Measurements from ENCODE around the gene COL26A1.
A peak's percentile ranks its signal among the peaks of the same experiment; 100 is the strongest.

Gene COL26A1

DNA sequence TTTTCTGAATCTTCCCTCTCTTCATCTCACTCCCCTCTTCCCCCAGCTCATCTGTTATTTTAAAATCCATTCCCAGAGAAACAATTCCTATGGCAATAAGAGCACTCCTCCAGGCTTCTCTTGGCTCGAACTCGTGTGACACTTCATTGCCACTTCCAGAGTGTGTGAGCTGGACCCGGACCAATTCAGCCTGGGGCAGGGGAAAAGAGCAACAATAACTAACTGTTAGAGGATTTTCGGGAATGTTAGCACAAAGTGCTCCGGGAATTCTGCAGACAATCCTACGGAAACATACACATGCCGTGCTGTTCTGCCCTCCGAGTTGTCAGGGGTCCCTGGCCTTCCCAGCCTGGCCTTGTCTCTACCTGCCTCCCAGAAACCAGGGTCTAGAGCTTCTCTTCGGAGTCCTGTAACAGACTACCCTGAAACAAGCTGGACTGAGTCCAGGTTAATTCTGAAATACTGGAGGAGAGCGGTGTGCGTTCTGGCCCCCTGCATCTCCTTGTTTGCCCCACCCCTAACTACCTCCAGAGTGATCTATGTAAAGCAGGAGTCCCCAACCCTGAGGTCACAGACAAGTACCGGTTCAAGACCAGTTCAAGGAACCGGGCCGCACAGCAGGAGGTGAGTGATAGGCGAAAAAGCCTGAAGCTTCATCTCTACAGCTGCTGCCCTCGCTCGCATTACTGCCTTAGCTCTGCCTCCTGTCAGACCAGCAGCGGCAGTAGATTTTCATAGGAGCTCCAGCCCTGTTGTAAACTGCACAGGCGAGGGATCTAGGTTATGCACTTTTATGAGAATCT, 11.3 kb downstream of the COL26A1 start:
- no peak for DNase-seq

DNA sequence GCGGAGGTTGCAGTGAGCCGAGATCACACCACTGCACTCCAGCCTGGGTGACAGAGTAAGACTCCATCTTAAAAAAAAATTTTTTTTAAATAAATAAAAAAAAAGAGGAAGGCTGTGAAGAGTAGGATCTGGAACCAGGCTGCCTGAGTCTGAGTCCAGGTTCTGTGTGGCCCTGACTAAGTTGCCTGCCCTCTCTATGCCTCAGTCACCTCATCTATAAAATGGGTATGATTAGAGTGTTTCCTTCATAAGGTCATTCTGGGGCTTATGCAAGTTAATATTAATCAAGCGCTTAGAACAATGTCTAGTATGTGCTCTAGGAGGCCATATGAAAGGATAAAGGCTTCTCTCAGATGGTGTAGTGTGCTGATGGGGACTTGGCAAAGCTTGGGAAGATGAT, 12.3 kb downstream of the COL26A1 start:
- DNase-seq: no peak

DNA sequence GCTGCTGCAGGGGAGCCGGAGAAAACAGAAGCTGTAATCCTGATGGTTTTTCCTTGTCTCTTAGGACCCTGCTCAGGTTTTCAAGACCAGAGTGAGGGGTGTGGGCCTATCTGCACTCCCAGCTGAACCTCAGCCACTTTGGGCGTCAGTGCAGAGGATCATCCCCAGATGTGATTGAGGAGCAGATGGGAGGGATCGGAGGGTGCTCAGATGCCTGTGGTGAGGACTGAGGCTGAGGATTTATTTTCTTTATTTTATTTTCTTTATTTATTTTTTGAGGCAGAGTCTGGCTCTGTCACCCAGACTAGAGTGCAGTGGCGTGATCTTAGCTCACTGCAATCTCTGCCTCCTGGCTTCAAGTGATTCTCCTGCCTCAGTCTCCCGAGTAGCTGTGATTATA, 13.9 kb downstream of the COL26A1 start:
- no peak for DNase-seq

DNA sequence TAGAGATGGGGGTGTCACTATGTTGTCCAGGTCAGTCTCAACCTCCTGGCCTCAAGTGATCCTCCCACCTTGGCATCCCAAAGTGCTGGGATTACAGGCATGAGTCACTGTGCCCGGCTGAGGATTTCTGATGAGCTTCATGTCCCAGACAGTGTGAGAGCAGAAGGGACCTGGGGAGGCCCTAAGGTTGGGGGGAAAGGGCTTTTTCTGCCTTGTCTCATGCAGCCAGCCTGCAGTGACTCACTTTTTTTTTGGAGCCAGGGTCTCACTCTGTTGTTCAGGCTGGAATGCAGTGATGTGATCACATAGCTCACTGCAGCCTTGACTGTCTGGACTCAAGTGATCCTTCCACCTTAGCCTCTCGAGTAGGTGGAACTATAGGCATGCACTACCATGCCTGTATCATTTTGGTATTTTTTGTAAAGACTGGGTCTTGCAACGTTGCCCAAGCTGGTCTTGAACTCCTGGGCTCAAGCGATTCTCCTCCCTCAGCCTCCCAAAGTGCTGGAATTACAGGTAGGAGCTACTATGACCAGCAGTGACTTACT, 14.6 kb downstream of the COL26A1 start:
- DNase-seq: no peak

DNA sequence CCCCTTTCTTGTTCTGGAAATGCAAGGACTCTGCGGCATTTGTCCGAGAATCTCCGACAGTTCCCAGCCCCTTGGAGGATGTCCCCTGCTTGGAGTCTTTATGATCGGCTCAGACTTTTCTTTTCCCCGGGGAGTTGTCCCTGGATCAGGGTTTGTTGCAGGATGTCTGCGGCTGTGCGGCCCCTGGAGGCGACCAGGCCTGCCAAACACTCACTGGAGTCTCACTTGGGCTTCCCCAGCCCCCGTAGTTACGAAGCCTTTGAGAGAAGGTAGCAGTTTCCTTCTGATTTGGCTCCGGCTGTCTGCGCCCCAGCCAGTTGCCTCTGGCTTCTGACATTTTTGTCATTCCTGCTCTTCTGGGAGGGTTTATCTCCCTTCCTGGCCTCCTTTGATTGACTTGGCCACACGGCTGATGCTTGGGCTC, 16.1 kb downstream of the COL26A1 start:
- DNase-seq: no peak

DNA sequence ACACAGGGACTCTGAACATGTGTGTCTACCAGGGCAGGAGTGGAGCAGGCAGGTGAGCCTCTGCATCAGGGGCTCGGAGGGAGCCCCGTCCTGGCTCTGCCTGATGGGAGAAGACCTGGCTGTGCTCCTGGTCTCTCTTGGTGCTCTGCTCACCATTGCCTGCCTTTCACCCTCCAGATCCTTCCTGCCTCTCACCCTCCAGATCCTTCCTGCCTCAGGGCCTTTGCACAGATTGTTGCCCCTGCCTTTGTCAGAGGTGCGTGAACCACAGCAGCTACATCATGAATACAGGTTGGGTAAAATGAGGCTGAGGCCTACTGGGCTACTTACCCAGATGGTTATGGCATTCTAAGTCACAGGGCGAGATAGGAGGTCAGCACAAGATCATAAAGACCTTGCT, 16.6 kb downstream of the COL26A1 start:
- no peak for DNase-seq

DNA sequence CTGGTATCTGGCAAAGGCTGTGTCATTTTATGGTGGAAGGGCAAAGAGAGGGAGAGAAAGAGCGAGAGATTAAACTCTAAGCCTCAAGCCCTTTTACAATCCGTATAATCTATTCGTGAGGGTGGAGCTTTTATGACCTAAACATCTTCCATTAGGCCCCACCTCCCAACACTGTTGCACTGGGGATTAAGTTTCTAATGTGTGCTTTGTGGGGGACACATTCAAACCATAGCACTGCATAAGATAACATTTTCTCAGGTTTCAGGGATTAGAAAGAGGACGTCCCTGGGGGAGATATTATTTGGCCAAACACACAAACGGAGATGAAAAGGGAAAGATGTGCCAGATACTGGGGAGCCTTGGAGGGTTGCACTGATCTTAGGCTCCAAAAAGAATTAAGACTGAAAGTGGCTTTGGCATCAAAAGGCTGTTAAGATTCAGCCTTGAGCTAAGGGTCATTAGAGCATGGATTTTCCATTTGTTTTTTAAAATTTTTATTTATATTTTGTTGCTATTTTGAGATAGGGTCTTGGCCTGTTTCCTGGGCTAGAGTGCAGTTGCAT, 19.0 kb downstream of the COL26A1 start:
- no peak for DNase-seq

DNA sequence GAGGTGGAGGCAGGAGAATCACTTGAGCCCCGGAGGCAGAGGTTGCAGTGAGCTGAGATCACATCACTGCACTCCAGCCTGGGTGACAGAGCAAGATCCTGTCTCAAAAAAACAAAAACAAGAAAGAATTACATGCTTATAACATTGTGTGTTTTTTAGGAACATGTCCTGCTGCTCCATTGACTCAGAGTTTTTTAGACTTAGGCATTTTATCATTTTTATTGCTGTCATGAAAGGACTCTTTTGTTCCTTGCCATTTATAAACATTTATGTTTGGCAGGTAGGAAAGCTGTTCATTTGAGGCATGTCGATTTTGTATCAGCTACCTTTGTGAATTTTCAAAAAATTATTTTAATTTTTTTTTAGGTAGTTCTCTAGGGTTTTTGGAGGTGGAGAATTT, 20.3 kb downstream of the COL26A1 start:
- no peak for DNase-seq

DNA sequence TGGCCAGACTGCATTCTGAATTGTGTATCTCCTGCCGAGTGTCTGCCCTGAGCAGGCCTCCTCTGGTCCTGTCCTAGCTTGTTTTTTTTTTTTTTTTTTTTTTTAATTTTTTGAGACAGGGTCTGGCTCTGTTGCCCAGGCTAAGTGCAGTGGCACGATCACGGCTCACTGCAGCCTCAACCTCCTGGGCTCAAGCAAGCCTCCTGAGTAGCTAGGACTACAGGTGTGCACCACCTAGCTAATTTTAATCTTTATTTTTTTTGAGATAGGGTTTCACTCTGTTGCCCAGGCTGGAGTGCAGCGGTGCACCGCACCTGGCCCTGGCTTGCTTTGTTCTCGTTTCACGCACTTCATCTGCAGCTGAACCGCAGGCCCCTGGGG, 23.5 kb downstream of the COL26A1 start:
- DNase-seq: no peak

DNA sequence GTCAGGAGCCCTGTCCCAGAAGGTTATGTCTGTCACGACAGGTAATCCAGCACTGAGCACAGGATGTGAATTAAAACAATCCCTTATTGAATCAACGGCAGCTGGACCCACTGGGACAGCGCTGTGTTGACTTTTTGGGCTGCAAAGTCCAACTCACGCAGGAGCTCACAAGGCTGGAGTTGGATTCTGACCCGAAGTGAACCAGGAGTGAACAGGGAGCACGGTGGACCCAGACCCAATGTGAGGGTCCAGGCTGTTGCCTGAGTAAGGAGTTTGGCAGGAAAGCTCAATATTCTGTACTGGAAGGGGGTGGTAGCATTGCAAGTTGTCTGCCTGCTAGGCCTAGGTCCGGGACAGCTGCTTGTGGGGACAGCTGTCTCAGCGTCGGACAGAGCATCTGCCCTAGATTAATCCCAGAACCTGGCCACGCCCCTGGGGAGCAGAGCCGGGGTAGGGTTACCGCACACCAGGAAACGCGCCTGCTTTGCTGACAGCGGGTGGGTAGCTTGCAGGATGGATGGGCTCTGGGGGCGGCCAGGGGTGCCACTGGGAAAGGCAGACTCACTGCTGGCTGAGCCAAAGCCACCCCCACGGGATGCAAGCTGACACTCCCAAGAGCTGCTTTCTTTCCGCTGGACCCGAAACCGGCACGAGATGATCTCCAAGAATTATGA, 24.0 kb downstream of the COL26A1 start:
- no peak for DNase-seq

DNA sequence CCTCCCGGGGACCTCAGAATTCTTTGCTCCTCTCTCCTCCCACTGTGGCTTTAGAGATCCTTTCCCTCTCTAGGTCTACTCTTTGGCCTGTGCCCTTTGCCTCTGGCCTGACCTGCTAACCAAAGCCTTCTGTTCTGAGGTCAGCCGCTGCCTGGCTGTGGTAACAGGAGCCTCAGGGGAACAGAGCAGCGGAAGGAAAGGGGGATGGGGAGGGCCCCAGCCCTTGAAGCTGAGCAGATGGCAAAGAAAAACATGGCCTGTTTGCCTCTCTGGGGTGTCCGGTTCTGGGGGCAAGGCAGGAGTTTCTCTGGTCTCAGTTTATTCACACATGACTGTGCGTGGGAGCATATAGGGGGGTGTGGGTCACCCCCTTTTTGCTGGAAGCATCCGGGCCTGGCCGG, 28.2 kb downstream of the COL26A1 start:
- no peak for DNase-seq

DNA sequence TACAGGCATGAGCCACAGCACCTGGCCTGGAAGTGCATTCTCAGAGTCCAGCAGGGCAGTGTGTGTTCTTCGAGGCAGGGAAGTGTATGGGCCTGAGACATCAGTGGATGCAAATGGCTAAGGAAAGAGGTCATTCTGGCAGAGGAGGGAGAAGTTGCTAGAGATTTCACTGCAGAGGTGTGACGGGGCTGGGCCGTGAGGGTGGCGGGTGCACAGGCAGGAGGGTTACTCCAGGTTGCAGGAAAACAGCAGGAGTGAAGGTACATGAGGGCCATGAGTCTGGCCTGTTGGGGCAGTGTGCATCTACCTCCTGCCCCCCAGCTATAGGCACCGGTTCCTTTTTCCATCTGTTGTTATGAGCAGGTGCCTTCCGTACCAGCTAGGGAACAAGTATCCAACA, 29.3 kb downstream of the COL26A1 start:
- no peak for DNase-seq

DNA sequence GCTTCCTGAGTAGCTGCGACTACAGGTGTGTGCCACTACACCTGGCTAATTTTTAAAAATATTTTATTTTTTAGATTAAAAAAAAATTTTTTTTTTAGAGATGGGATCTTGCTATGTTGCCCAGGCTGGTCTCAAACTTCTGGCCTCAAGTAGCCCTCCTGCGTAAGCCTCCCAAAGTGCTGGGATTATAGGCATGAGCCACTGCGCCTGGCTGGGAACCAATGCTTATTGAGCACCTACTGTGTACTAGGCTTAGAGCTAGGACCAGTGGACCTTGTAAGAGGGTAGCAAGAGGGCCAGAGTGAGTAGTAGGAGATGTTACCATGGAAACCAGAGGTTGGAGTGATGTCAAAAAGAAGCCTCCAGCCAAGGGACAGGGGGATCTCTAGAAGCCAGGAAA, 31.2 kb downstream of the COL26A1 start:
- no peak for DNase-seq

DNA sequence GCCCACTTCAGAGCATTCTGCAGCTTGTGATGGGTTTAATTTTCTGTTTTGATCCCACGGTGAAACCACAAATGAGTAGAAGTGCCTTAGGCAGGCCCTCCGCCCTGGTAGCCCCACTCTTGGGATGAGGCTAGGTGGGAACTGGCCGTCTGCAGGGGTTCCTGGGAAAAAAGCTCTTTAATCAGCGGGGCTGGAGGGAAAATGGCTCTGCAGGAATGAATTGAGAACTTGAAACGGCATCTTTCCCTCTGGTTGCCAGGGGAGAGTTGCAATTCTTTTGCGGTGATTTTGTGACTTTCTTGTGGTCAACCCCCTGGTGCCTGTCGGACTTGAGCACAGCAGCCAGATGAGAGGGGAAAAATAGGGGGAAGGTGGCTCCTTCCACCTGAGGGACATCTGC, 32.7 kb downstream of the COL26A1 start:
- DNase-seq: no peak

DNA sequence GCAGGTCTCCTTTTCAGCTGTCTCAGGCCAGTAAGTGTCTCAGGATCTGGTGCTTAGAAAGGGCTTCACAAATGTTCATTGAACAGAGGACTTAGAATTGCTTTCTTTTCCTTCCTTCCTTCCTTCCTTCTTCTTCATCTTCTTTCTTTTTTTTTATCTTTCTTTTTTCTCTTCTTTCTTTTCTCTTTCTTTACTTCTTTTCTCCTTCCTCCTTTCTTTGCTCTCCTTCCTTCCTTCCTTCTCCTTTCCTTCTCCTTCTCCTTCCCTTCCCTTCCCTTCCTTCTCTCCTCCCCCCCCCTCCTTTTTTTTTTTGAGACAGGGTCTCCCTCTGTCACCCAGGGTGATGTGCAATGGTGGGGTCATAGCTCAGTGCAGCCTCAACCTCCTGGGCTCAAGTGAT, 34.6 kb downstream of the COL26A1 start:
- DNase-seq: no peak

DNA sequence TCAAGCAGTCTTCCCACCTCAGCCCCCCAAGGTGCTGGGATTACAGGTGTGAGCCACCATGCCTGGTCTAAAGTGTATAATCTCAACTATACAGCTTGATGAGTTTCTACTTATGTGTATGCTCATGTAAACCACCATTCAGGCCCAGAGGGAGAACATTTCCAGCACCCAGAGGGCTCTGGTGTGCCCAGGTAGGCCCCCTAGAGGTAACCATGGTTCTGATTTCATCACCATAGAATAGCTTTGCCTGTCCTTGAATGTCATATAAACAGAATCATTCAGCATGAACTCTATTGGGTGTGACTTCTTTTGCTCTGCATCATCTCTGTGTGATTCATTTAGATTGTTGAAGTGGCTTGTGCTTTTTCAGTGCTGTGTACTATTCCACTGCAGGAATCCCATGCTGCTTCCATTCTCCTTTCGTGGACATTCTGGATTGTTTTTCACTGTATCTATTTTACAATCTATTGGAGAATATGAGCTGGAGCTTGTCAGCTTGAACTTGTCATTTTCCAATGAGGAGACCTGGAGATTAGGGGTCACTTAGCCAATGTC, 35.2 kb downstream of the COL26A1 start:
- DNase-seq: no peak

DNA sequence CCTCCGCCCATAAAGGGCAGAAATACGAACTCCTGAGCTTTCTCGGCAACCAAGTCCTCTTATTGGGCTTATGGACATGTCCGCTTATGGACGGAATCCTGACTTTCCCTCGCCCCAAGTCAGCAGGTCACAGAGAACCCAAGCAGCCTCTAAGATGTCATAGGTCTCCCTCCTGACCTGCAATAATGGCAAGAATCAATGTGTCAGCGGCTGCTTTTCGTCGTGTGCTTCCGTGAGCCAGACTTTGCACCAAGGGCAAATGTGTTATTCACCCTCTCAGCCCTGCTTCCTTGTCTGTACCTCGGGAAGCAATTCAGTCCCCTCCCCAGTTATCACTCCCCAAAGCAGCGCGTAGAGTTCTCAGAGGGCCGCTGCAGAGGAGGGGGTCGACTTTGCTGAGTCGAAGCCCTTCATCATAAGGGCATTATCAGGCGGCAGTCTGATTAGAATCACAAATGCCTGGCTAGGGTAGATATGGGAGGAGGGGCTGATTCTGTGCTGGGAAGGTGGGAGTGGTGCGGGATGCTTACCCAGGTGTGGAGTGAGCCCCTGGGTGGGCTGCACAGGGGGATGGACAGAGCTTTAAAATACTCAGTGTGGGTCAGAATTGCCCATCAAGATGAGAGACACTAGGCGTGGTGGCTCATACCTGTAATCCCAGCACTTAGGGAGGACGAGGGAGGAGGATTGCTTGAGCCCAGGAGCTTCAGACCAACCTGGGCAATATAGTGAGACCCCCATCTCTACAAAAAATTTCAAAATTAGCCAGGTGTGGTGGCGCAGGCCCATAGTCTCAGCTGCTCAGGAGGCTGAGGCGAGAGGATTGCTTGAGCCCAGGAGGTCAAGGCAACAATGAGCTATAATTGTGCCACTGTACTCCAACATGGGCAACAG, 36.0 kb downstream of the COL26A1 start:
- no peak for DNase-seq

DNA sequence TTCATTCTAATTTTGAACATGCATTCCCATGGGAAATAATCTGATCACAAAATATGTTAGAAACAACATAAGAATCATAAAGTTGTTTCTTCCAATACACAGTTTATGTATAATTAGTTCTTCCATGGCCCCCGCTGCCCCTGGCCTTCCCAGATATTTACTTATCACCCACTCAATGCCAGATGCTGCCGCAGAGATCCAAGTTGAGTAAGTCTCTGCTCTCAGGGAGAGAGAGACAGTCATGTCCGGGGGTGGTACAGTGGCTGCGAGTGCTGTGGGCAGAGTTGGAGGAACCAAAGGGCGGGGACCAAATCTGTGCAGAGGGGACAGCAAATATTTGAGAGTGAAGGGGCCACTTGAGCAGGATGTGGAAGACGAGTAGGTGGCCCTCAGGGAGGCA, 37.1 kb downstream of the COL26A1 start:
- DNase-seq: peak in 2 of 3 donors; percentile 23 to 25

DNA sequence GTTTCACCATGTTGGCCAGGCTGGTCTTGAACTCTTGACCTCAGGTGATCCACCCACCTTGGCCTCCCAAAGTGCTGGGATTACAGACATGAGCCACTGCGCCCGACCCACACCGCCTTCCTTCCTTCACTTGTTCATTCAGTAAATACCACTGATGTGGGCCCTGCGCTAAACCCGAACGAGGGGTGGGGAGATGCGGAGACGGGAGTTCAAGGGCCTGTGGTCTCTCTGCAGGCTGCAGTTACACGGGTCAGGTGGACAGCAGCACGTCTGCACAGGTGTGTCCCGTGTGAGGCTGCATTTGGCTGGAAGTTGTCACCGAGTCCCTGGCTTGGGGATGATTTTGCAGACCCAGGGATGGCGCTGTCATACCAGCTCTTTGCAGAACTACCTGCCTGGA, 38.1 kb downstream of the COL26A1 start:
- no peak for DNase-seq

DNA sequence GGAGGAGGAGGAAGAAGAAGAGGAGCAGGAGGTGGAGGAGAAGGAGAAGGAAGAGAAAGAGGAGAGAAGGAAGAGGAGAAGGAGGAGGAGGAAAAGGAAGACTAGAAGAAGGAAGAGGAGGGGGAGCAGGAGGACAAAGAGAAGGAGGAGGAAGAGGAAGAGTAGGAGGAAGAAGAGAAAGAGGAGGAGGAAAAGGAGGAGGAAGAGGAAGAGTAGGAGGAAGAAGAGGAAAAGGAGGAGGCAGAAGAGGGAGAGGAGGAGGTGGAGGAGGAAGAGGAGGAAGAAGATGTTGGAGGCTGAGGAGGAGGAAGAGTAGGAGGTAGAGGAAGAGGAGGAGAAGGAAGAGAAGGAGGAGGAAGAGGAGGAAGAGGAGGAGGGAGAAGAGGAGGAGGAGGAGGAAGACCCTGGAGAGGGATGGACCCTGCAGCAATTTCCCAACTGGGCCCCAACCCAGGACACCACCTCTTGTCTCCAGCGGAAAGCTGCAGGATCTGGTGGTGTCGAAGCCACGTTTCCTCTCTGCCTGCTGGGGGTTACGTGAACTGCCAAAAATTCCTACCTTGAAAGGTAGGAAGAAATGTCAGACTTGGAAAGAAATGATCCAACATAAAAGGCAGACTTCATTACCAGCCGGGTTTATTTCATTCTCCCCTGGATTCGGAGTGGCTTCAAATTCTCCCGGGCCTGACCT, 38.9 kb downstream of the COL26A1 start:
- no peak for DNase-seq

DNA sequence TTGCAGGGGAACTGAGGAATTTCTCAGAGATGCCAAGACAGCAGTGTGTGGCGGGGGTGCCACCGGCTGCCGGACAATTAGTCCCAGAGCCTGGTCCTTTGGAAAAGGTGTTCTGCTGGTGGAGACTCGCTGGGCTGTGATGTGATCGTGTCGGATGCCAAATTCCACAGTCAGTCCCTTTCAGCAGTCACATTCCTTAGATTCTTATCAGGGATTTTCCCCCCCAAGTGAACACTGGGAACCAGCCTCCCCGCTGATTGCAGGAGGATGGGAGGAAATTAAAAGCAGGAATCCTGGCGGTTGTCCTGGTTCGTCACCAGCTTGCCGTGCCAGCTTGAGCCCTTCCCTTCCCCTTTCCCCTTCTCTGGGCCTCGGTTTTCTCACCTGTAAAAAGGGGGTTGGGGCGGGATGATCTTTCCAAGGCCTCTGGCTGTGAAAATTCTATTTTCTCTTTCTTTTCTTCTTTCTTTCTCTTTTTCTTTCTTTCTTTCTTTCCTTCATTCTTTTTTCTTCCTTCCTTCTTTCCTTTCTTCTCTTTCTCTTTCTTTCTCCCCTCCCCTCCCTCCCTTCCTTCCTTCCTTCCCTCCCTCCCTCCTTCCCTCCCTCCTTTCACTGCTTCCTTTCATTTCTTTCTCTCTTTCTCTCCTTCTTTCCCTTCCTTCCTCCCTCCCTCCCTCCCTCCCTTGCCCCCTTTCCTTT, 39.6 kb downstream of the COL26A1 start:
- no peak for DNase-seq

Measured in suppressor macrophage treated with lipopolysaccharide for 1 hour (primary cell).